Left colon (tissue), 2 donors: ENCODE results near the gene STK26. TPM values are rescaled to one million over a fixed set of nuclear protein-coding genes. Genes with fewer than 3 reads are reported as not detected.

Source experiments
- total RNA-seq, 2 donors: library from RNA; stranded (reverse); fragmentation: NEBNext Ultra II Directional; extraction: Animal tissue kit (Norgen Biotek cat#: 25700); gene quantifications; one replicate each; pipeline ENCODE4 v1.2.1, GENCODE V29; 2021
- donor health status: DM: no; HTN: no; CAD: no.
- donor health status: DM: yes; HTN: yes; CAD: no.

The STK26 gene
- total RNA-seq, 2 donors from 2014 or later = 10.8 to 19.3 TPM

Other genes with a start within 250 kb of the STK26 start
- not detected for gene FRMD7, start 104.7 kb downstream of the STK26 start, total RNA-seq
- 10 to 100 TPM; 25.3 to 29.9 TPM for gene RAP2C, start 196.1 kb downstream of the STK26 start, total RNA-seq